ENCODE data around the gene C18orf63.

C18orf63 gene

GRCh38 chr18:74407888-74408287 is 92.2 kb downstream of the C18orf63 start:
- no peak for DNase-seq (ENCODE audit: low read depth)
- TF ChIP-seq CTCF (conservative IDR thresholded peaks at IDR 0.05; ENCODE audit: control insufficient read depth, insufficient read depth, low read depth, low read length) = no peak
- H3K4me3 ChIP-seq (ENCODE audit: control insufficient read depth, low read depth, low read length) = no peak overlapping the region

Measured in fibroblast of mammary gland (primary cell).